CD4-positive, alpha-beta T cell (primary cell): ENCODE results near the gene TTC39B. TPM values are rescaled to one million over a fixed set of nuclear protein-coding genes. Genes with fewer than 3 reads are reported as not detected.

Experiments used
- ATAC-seq: fragments of 200-7000 bp; cut with Tn5 transposase; one replicate; pipeline ENCODE4 v1.10.0; 2022; ENCODE audit warnings: mild to moderate bottlenecking; ENCODE audit not compliant: poor library complexity
- CTCF ChIA-PET: fragments of 350-600 bp; sonication (Branson Sonifier 250); formaldehyde crosslinking; loops from one replicate; lab custom pipeline; 2021; ENCODE audit warnings: antibody characterized with exemption, inconsistent platforms; lab: Charles Lee
- POLR2A ChIA-PET: fragments of 350-600 bp; sonication (Branson Sonifier 250); formaldehyde crosslinking; loops from one replicate; lab custom pipeline; 2021; ENCODE audit warnings: antibody characterized with exemption, inconsistent platforms; lab: Charles Lee
- DNase-seq, 14 experiments: peaks; one replicate each; pipeline ENCODE4 v3.0.0-alpha.2; 2013 to 2020; ENCODE audit warnings: mixed read lengths in 2 of 14
- H3K27ac ChIP-seq, 2 donors: one replicate each; pipeline versions ENCODE4 v1.5.1 to v1.7.0; 2013; ENCODE audit warnings: low read length in 2 of 2, low read depth in 1 of 2, mild to moderate bottlenecking in 1 of 2
- H3K27me3 ChIP-seq, 2 experiments: 1 replicate in 1 of 2; 2 replicates in 1 of 2; pipeline versions ENCODE4 v1.6.1 to v1.7.0; 2013; ENCODE audit warnings: low read length in 2 of 2, control low read depth in 1 of 2, mild to moderate bottlenecking in 1 of 2, moderate library complexity in 1 of 2; ENCODE audit not compliant: insufficient read depth in 2 of 2, control insufficient read depth in 1 of 2
- H3K36me3 ChIP-seq: one replicate; pipeline ENCODE4 v1.6.1; 2013; ENCODE audit warnings: low read length, control low read depth; ENCODE audit not compliant: insufficient read depth
- H3K4me1 ChIP-seq: one replicate; pipeline ENCODE4 v1.6.1; 2013; ENCODE audit warnings: low read length, control low read depth; ENCODE audit not compliant: insufficient read depth
- H3K4me3 ChIP-seq: one replicate; pipeline ENCODE4 v1.5.1; 2013; ENCODE audit warnings: mild to moderate bottlenecking, low read length, moderate library complexity
- H3K9me3 ChIP-seq, 2 experiments: 1 replicate in 1 of 2; 2 replicates in 1 of 2; pipeline versions ENCODE4 v1.6.1 to v1.7.0; 2013; ENCODE audit warnings: low read length in 2 of 2, mild to moderate bottlenecking in 2 of 2, control low read depth in 1 of 2, moderate library complexity in 1 of 2; ENCODE audit not compliant: control insufficient read depth in 1 of 2, insufficient read depth in 1 of 2
- H3K27ac Mint-ChIP-seq: one replicate; pipeline ENCODE4 v1.8.0; 2020; ENCODE audit warnings: mixed read lengths
- H3K27me3 Mint-ChIP-seq: one replicate; pipeline ENCODE4 v1.8.0; 2021; ENCODE audit warnings: mixed read lengths
- H3K36me3 Mint-ChIP-seq: one replicate; pipeline ENCODE4 v1.8.0; 2021; ENCODE audit warnings: low read depth, mixed read lengths
- H3K4me1 Mint-ChIP-seq: one replicate; pipeline ENCODE4 v1.8.0; 2021; ENCODE audit warnings: low read depth, mixed read lengths
- H3K4me3 Mint-ChIP-seq: one replicate; pipeline ENCODE4 v1.8.0; 2020; ENCODE audit warnings: mild to moderate bottlenecking, mixed read lengths
- H3K9me3 Mint-ChIP-seq: one replicate; pipeline ENCODE4 v1.8.0; 2020; ENCODE audit warnings: mixed read lengths
- CTCF ChIP-seq: fragments of 200-600 bp; IDR thresholded peaks from one replicate; pipeline ENCODE4 v1.8.0; 2022; ENCODE audit warnings: antibody characterized with exemption, mild to moderate bottlenecking
- intact Hi-C, 2 experiments: fragments of 100-400 bp; cut with DNase I in 1 of 2; cut with micrococcal nuclease in 1 of 2; formaldehyde crosslinking; loops; one replicate each; pipeline versions ENCODE4 v1.15.1 to v1.9.0; 2023 to 2025; cut with DNase I, micrococcal nuclease
- total RNA-seq, 174 experiments: library from RNA in 2 of 174; stranded (reverse) in 2 of 174; gene quantifications; one replicate each; pipeline ENCODE4 v1.2.3 and lab custom pipeline; 2021 to 2026

TTC39B gene
- total RNA-seq, 2 experiments from 2014 or later: 37.6 to 43.6 TPM

DNA sequence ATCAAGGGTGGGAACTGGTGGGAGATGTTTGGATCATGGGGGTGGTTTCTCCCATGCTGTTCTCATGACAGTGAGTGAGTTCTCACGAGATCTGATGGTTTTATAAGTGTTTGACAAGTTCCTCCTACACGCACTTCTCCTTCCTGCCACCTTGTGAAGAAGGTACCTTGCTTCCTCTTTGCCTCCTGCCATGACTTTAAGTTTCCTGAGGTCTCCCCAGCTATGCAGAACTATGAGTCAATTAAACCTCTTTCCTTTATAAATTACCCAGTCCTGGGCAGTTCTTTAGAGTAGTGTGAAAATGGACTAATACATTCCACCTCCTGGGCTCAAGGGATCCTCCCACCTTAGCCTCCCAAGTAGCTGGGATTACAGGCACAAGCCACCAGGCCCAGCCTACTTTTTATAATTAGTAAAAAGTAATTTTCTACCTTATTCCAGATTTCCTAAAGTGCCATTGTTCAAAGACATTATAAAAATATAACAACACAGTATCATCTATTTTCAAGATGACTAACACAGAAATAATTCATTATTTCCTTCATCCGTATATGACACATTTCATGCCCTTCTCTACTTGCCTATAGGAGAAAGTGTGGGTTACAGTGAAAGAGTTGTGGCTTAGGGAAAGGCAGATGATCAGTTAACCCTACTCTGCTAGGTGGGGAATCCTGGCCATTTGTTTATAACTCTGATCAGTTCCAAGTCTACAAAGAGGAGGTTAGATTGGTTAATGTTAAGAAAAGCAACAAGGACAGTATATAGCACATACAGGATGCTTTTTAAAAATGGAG is 99.9 kb downstream of the TTC39B start:
- H3K4me3 Mint-ChIP-seq: no peak overlapping the region
- H3K9me3 Mint-ChIP-seq: no peaks in the 10 kb centered on the region
- peaks cover 81% of the 10 kb centered on the region for H3K36me3 Mint-ChIP-seq
- H3K4me3 ChIP-seq: no peak overlapping the region
- intact Hi-C loops: no loop called here
- H3K27me3 ChIP-seq: no peaks in the 10 kb centered on the region
- H3K27ac Mint-ChIP-seq: no peak overlapping the region
- no peak for TF ChIP-seq CTCF
- ChIA-PET POLR2A (no interaction called here), CTCF (no interaction called here)
- no peaks in the 10 kb centered on the region for H3K27me3 Mint-ChIP-seq
- H3K4me1 ChIP-seq: no peaks in the 10 kb centered on the region
- peaks cover 60% of the 10 kb centered on the region for H3K36me3 ChIP-seq
- H3K27ac ChIP-seq: no peak overlapping the region
- no peaks in the 10 kb centered on the region for H3K9me3 ChIP-seq
- DNase-seq (no peak), ATAC-seq (no peak)
- H3K4me1 Mint-ChIP-seq: peaks cover 6% of the 10 kb centered on the region

DNA sequence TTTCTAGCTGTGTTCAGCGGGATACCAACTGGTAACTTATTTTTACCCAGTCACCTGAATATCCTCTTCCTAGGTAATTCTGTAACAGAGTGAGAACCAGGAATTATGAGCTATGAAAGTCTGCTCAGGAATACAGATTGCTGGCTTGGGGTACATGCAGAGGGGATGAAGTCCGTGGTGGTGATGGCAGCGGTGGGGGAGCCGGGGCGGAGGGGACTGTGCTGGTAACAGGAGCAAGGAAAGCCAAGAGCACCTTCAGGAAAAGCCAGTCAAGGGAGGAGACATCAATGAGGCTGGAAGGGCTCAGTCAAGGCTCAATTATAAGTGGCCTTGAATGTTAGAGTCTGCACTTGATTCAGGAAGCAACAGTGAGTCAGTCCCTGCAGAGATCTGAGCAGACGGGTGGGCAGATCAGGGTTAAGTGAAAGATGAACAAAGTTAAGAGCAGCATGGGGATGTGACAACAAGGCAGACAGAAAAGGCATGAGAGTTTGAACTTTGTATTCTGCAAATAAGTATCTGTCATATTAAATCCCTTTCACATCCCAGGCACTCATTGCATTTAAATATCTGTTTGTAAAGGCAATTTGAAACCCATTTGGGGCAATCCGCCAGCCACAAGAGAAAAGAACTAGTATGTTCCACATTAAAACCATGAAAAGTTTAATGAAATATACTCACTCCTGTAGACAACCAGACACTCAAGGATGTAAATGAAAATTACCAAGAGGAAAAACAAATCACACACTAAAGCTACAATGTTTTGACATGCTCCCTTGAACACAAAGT is 101.2 kb downstream of the TTC39B start:
- no peaks in the 10 kb centered on the region for H3K27me3 Mint-ChIP-seq
- ATAC-seq: no peak
- H3K27me3 ChIP-seq: no peaks in the 10 kb centered on the region
- ChIA-PET CTCF (no interaction called here), POLR2A (no interaction called here)
- H3K36me3 Mint-ChIP-seq: peaks cover 84% of the 10 kb centered on the region
- no peak overlapping the region for H3K27ac Mint-ChIP-seq
- TF ChIP-seq CTCF: no peak
- no peak overlapping the region for H3K27ac ChIP-seq
- no peaks in the 10 kb centered on the region for H3K9me3 Mint-ChIP-seq
- H3K9me3 ChIP-seq: no peaks in the 10 kb centered on the region
- no peak overlapping the region for H3K4me3 ChIP-seq
- intact Hi-C loops: no loop called here
- DNase-seq: no peak
- no peaks in the 10 kb centered on the region for H3K4me1 Mint-ChIP-seq
- no peak overlapping the region for H3K4me3 Mint-ChIP-seq
- peaks cover 68% of the 10 kb centered on the region for H3K36me3 ChIP-seq
- no peaks in the 10 kb centered on the region for H3K4me1 ChIP-seq

GRCh38 chr9:15203581-15203980 is 103.4 kb downstream of the TTC39B start:
- Histone ChIP-seq H3K9me3 (no peaks in the 10 kb centered on the region), H3K4me3 (no peak overlapping the region), H3K27me3 (no peaks in the 10 kb centered on the region), H3K4me1 (no peaks in the 10 kb centered on the region), H3K36me3 (peaks cover 55% of the 10 kb centered on the region), H3K27ac (no peak overlapping the region)
- ChIA-PET CTCF (no interaction called here), POLR2A (no interaction called here)
- TF ChIP-seq CTCF: no peak
- H3K9me3 Mint-ChIP-seq: no peaks in the 10 kb centered on the region
- no peak for DNase-seq
- peaks cover 78% of the 10 kb centered on the region for H3K36me3 Mint-ChIP-seq
- H3K27ac Mint-ChIP-seq: no peak overlapping the region
- H3K4me3 Mint-ChIP-seq: no peak overlapping the region
- no peaks in the 10 kb centered on the region for H3K4me1 Mint-ChIP-seq
- no peak for ATAC-seq
- intact Hi-C loops: no loop called here
- H3K27me3 Mint-ChIP-seq: no peaks in the 10 kb centered on the region
